Left lobe of liver (tissue), 2 donors: ENCODE data around the gene MORN1. TPM values are rescaled to one million over a fixed set of nuclear protein-coding genes. Genes with fewer than 3 reads are reported as not detected.
A peak's percentile ranks its signal among the peaks of the same experiment; 100 is the strongest.

Experiments
- ATAC-seq: fragments of 200-7000 bp; cut with Tn5 transposase; one replicate; pipeline ENCODE4 v1.9.1; 2020; ENCODE audit warnings: mild to moderate bottlenecking, moderate library complexity
- DNase-seq: peaks from one replicate; pipeline ENCODE4 v3.0.0-alpha.2; 2020; ENCODE audit warnings: low spot score
- total RNA-seq: library from RNA; stranded (reverse); gene quantifications from one replicate; pipeline ENCODE4 v1.2.1, GENCODE V29; 2021
- donor health status: DM: no; HTN: no; CAD: no; lungs with moderate emphysema.
- donor health status: DM: no; HTN: yes; CAD: no.

Gene MORN1
- total RNA-seq, 1 donor from 2014 or later = 6.7 TPM

DNA sequence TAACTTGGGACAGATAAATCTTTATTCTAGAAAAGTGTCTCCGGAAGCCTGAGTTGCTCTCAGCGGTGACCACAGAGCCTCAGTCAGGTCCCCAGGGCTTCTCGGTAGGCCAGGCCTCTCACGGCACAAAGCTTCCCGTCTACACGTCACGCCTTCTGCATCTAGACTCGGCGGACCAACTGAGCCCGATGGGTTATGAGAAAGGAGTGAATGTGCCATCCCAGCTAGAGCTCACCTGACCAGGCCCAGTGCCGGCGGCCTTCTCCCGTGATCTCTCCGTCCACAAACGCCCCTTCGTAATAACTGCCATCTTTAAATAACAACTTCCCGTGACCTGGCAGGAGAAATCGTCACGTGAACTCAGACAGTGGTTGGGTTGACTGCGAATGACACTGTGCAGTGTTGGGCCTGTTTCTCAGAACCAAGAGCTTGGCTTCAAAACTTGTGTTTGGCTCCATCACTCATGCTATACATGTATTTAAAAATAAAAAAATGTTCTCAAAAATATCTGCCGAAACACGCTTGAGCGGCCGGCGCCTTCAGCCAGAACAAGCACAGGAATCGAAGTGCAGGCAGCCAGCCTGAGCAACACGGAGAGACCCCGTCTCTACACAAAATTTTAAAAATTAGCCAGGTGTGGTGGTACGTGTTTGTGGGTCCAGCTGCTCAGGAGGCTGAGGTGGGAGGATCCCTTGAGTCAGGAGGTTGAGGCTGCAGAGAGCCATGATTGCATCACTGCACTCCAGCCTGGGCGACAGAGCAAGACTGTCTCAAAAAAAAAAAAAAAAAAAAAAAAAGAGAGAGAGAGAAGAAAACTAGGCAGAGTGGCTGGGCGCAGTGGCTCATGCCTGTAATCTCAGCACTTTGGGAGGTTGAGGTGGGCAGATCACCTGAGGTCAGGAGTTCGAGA, 3.1 kb downstream of the MORN1 start:
- DNase-seq = no peak
- no peak for ATAC-seq

DNA sequence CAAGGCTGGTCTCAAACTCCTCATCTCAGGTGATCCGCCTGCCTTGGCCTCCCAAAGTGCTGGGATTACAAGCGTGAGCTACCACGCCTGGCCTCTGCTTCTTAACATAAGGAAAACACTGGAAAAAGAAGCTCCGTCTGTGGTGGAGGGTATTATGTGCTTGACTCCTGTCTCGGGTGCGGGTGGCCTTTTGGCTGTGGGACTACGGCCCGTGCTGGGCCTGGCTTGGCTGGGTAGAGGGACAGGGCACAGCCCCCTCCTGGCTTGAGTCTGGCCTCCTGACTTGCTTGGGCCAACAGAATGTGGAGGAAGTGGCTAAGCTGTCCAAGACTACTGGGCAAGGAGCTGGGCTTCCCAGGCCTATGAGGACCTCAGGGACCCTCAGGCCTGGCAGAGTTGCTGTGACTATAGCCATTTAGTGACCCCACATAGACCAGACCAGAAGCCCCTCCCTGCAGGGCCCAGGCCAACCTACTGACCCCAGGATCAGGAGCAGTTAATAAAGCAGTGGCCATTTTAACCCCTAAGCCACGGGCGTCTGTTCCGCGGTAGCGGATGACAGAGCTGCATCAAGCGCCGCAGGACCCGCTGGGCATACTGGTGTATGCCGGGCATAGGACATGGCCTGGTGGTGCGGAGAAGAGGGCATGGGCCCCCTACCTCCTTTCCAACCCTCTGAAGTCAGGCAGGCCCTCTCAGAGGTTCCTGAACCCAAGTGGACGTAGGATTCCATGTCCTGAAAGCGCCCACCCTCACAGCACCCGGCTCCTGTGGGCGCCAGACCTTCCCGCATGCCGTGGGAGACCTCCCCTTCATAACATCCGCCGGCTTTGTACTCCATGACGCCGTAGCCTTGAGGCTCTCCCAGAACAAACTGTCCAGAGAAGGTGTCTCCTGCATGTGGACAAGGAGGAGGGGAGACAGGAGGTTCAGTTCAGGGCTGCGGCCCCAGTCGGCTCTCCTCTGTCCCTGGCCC, 4.4 kb downstream of the MORN1 start:
- ATAC-seq (no peak), DNase-seq (no peak)

DNA sequence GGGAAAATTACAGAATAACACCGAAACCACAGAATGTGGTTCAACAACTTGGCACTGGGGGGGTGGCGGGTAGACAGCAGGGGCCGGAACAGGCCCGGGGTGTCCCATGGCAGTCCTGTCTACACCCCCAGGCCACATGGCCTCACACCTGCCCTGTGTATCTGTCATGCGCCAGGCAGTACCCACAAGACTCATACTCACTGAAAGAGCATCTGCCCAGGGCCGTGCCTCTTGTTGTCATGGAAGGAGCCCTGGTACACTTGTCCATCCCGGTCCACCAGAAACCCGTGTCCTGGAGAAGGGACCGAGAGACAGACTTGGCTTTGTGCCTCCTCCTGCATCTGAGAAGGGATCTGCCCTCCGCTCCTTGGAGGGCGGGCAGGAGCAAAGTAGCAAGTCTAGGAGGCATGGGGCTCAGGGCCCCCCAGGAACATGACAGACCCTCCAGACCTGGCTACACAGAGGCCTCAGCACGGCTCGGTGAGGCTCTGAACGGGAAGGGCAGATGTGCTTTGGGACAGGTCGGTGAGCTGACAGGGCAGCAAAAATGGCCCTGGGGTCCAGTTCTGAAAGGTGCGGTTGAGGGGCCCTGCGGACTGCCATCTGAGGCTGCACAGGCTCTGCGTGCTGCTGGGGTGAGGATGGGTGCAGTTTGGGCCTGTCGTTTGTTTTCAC, 5.6 kb downstream of the MORN1 start:
- DNase-seq (no peak), ATAC-seq (no peak)

DNA sequence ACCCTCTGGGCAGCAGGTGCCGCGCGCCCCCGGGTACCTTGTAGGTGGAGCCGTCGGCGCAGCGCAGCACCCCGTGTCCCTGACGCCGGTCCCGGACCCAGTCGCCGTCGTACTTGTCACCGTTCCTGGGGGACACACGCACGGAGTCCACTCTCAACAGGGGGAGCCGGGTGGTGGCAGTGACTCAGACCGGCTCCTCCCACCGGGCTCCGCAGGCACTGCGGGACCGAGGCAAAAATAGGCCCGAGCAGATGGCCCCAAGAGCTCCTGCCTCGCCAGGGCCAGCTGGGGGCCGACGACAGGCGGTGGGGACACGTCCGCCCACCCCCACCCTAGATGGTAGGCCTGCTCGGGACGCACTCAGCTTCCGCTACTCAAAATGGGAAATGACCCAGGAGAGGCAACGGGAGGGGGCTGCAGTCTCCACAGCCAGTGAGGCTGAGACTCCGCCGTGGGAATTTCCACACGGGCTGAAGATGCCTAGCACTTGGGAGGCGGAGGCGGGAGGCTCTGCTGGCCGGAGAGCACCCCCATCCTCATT, 6.3 kb downstream of the MORN1 start:
- ATAC-seq = no peak

DNA sequence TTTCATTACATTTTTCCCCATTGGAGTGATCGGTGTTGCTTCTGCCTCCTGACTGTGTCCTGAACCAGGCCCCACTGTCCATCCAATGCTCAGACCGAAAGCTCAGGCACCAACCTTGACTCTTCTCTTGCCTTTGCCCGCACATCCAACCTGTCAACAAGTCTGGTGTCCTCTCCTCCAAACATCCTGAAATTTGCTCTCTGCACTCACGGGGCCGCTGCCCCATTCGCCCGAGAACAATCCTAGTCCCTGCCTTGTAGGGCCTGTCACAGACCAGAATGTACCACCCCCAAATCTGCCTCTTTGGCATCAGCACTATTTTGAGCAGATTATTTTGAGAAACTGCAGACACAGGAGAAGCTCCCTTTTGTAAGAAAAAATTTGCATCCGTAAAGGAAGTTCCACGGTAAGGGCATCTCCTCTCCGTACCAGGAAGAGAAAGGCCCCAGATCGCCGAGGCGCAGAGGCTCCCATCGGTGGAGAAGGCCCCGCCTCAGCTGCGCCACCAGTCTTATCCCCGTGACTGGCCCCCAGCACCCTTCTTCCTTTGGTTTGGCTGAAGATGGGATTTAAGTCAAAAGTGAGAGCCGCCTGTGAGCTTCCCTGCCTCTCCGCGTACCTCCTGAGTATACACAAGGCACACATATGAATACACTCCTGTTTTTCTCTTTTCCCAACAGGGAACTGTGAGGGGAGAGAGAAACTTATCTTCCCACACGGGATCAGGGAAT, 7.1 kb downstream of the MORN1 start:
- DNase-seq (no peak), ATAC-seq (no peak)

More for the DNA sequence above, 6.3 kb downstream of the MORN1 start:
- no peak for DNase-seq

DNA sequence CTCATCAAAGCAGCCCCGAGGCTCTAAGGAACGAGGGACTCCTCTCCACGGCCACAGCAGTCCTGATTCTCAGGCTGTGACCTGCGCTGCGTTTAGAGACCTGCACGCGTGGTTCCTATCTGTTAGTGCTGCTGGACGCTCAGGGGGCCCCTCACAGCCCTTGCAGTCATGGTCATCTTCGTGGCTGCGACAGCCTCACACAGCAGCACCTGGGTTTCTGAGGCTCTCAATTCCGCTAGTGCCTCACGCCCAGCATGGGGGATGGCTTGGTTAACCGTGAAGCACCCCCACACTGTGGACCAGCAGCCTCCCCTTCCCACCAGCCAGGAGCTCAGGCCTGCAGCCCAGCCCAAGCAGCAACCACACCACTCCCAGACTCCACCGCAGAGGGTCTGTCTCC, 7.8 kb downstream of the MORN1 start:
- ATAC-seq = no peak
- no peak for DNase-seq

DNA sequence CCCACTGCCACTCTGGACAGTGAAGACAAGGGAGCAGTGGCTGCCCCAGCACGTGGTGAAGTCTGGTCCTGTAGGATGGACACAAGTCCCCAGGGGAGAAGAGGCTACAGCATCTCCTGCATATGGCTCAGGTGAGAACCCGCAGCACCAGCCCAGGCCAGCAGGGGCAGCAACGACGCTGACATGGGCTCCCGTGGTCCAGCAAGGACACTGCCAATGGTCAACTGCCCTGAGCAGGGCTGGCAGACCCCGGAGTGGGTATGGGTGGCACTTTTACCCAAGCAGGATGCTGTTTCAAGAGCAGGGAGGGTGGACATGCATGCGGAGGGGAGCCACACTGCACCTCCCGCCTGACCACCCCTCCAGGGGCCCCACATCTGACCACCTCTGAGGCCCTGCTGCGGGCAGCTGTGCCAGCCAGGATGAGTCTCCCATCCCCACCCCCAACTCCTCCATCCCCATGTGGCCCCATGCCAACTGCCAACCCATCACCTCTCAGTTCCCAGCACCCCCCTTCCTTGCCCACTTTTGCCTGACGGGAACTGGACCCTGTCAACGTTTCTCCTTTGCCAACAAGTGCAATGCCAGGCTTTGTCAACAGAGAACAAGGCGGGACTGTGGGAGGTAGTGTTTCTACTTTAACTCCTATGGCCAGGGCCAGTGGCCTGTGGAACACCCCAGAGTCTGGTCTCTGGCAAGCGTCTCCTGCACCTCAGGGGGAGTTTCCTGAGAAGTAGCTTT, 8.6 kb downstream of the MORN1 start:
- ATAC-seq (peak; percentile 67), DNase-seq (peak; percentile 64)

DNA sequence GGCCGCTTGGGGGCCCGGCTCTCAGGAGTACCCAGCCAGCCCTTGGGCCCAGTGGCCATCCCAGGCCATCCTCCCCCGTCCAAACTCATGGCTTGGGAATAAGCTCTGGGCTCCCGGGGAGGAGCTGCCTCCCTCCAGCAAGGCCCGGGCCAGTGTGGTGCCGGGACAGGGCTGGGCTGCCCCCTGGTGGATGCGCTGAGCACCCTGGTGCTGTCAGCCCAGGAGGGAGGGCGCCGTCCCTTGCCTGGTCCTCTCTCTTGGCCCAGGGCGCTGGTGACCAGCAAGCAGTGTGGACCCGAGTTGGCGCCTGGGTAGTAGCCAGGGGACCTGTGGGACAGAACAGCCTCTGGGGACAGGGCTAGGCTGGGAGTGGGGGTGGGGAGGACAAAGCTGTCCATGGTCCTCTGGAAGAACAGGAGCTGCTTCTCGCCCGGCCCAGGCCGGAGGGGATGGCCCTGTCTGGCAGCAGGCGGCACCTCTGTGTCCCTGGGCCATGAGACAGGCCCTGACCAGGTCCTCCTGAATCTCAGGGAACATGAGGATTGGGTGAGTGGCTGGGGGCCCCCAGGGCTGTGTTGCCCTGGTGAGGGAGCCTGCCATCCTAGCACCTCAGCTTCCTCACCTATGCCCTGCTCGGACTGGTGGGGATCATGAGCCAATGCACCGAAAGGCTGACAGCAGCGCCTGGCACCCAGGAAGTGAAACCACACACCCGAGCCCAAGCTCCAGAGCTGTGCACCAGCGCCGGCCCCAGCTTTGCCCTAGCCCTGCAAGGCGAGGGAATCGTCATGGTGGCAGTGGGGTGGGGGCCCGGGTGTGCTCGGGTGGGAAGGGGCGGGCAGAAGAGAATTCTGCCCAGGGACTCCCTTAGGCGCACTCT, 9.4 kb downstream of the MORN1 start:
- peak; percentile 94 for ATAC-seq

DNA sequence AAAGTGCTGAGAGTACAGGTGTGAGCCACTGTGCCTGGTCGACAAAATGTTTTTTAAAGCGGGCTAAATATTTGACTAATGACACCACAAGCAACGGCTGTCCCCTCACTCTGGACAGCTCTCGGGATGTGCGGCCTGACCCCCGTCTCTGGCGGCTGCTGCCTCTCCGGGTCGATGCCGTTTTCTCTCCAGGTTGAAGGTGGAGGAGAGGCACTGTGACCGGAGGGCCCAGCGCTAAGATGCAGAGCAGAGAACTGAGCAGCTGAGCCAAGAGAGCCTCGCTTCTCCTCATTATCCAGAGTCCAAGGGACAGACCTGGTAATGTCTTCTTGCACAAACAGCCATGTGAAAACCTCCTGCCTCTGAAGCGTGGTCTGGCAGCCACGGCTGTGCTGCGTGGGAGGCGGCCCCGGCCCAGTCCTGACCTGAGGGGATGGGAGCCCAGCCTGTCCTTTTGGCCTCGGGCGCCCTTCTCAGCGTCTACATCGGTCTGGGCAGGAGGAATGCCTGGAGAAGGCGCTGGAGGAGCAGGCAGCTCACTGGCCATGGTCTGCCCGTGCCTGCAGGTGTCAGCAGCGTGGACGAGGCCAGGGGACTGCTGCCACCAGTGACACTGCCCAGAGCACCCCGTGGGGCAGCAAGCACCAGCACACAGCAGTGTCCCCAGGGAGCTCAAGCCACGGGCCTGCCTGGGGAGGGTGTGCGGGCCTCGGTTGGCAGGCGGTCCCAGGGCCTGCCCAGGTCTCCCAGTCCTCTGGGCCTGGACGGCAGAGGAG, 10.3 kb downstream of the MORN1 start:
- no peak for DNase-seq
- peak; percentile 14 for ATAC-seq

More for the DNA sequence above, 9.4 kb downstream of the MORN1 start:
- DNase-seq = peak; percentile 82

DNA sequence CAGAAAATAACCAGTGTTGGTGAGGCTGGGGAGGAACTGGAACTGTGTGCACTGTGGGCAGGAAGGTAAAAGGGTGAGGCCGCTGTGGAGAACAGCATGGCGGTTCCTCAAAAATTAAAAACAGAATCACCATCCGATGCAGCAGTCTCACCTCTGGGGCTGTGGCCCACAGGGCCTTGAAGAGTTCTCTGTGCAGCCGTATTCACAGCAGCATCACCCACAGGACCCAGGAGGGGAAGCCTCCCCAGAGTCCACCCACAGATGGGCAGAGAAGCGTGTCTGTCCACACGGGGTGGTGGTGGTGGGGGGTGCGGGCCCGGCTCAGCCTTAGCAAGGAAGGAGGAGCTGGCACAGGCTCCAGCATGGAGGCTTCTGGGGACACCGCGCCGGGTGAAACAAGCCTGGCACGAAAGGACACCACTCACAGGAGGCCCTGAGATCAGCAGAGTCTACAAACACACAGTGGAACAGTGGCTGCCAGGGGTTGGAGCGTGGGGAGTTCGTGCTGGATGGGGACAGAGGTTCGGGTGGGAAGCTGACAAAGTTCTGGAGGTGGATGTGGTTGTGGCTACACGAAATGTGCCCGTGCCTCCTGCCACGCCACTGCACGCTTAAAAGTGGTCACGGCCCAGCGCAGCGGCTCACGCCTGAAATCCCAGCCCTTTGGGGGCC, 11.5 kb downstream of the MORN1 start:
- no peak for ATAC-seq
- DNase-seq = no peak

DNA sequence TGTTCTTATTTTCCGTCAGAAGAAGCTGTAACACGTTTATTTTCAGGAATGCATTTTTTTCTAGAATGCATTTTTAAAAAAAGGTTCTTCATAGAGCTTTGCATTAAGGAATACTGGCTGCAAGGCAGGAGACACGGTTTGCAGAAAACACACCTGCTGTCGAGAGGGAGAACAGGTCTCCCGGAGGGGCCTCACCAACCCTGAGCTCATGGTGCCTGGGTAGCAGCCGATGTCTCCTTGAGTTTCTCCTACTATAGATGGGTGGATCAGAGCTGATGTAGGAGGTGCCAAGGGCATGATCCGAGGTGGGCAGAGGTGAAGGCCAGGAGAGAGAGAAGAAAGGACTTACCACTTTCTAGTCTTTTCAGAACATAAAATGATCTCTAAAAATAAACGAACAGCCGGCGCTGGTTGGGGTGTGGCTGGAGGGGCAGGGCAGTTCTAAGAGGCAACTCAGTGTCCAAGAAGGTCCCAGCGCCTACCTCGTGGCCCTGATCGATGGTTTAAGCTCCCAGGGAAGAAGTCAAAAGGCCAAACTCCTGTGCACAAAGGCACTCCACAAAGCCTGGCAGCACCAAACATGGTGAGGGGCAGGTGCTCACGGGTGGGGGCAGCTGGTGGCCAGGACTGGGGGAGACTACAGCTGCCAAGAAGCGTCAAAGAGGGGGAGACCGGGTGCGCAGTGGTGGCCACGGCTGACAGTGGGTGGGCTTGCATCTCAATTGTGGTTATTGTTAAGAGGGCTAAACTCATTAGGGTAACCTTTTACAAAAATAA, 12.2 kb downstream of the MORN1 start:
- ATAC-seq (no peak), DNase-seq (no peak)

DNA sequence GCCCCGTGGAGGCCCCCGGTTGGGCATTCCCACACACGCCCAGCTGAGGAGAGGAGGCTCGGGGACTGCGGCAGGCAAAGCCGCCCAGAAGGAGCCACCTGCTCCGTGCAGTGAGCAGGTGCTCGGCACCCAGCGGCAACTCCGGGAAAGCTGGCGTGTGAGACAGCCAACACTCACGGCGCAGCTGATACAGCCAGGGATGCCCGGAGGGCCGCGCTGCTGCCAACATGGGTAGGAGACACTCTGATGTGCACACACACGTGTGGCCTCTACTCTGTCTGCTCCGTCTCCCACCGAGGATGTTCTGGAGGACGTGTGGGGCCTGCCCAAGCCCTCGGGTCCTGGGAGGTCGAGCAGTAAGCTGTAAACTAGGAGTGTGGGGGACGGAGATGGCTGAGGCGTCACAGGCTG, 12.9 kb downstream of the MORN1 start:
- DNase-seq (no peak), ATAC-seq (no peak)

DNA sequence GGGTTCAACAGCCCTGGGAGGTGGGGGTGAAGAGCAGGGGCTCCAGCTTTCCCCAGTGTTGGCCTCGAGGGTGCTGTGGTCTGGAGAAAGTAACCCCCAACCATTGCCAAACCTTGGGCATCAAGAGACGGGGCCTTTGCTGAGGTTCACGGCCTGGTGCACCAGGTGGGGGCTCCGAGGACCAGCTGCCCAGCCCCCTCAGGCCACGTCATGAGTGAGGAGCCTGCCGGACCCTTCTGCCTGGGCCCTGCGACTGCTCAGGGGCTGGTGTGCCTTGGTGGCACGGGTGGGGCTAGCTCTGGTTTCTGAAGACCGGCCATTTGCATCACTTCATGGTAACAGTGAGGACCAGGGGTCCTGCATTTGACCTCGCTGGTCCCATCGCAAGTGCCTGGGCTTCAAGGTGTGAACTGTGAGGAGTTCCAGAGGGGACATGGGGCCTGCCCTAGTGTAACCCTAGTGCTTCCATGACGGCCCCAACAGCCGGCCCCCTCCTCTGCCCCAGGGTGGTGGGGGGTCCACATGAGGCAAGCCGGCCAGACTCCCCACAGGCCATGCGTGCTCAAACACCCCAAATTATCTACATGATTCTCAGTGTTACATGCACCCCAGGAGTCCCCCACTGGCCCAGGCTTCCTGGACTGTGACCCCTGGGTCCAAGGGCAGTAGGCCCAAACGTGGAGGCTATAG, 13.5 kb downstream of the MORN1 start:
- ATAC-seq (no peak), DNase-seq (no peak)

DNA sequence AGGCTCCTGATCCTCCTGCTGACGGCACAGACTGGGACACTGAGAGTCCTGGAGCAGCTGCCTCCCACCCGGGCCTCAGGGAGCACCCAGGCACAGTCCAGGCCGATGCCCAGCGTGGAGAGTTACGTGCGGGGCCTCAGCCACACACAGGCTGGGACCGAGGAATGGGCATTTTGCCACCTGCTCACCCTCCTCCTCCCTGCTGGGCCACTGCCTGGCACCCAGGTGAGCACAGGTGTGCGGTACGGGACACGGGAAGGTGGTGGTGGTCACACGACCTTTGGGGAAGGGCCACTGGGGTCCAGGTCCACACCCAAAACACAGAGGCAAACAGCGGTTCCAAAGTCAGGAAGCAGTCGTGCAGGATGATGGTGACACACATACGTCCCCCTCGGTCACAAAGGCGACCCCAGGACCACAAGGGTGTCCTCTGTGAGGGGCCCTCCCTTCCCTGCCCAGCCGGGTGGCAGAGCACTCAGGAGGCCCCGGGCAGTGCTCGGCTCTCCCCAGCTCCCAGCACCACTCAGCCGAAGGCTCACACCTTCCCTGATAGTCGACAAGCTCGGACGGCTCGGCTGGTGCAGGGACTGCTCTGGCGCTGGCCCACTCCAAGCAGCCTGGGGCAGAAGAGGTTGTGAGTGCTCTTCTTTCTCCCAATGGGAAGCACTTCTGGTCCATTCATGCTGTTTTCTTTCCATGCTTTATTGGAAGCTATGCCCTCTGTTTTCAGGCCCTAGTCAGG, 14.3 kb downstream of the MORN1 start:
- ATAC-seq (no peak), DNase-seq (no peak)

DNA sequence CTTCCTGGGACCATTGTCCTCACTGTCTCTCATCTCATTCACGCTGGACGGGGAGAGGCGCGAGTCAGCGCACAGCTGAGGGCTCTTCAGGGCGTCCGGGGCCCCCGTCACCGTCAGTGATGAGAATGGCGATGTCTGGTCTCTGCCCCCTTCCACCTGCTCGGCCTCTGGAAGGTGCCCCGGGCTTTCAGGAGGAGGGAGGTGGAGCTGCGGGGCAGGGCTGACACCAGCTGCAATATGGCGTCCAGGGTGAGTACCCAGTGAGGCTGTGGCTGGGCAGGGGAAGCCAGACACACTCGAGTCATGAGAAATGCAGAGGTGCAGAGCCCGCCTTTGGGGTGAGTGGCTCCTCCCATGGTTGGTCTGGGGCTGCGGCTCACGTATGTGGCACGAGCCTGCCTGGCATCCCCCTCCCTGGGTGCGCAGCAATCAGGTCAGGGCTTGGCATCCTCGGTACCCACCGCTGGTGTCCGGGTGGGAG, 15.1 kb downstream of the MORN1 start:
- DNase-seq (no peak), ATAC-seq (no peak)
